ENCODE data around the gene KRTAP10-10. TPM values are rescaled to one million over a fixed set of nuclear protein-coding genes. Genes with fewer than 3 reads are reported as not detected.
"Not testable (repeated sequence)": the region's sequence is repeated elsewhere in the genome, so short reads cannot be mapped to it uniquely, and the experiment has no call there.

KRTAP10-10 gene
- total and polyA plus RNA-seq, 2 of the 8 experiments (the other 6 are each of a cell fraction or from before 2014, with no cell fraction given) = not detected

DNA sequence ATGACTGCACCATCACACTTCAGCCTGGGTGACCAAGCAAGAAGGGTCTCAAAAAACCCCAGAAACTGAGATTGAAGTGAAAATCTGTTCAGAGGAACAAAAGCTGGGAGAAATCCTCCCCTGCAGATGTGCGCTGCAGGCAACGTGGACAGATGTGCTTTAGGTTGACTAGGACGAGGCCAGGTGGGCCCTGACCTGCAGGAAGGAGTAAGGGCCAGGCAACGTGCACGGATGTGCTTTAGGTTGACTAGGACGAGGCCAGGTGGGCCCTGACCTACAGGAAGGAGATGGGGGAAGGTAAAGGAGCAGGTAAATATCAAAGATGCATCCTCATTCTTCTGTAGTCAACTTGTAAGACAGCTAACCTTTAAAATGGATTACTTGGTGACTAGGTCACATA lies 47.3 kb downstream of the KRTAP10-10 start (continued):
- TF ChIP-seq, protein P1, sequence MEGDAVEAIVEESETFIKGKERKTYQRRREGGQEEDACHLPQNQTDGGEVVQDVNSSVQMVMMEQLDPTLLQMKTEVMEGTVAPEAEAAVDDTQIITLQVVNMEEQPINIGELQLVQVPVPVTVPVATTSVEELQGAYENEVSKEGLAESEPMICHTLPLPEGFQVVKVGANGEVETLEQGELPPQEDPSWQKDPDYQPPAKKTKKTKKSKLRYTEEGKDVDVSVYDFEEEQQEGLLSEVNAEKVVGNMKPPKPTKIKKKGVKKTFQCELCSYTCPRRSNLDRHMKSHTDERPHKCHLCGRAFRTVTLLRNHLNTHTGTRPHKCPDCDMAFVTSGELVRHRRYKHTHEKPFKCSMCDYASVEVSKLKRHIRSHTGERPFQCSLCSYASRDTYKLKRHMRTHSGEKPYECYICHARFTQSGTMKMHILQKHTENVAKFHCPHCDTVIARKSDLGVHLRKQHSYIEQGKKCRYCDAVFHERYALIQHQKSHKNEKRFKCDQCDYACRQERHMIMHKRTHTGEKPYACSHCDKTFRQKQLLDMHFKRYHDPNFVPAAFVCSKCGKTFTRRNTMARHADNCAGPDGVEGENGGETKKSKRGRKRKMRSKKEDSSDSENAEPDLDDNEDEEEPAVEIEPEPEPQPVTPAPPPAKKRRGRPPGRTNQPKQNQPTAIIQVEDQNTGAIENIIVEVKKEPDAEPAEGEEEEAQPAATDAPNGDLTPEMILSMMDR (IDR thresholded peaks at IDR 0.05; ENCODE audit: control extremely low read depth in 1 of 3, insufficient read depth in 1 of 3, low read depth in 1 of 3, low read length in 3 of 3) = no peak
- TF ChIP-seq SP1 (IDR thresholded peaks at IDR 0.05; ENCODE audit: low read depth, low read length) = no peak
- no peak for TF ChIP-seq E2F6 (IDR thresholded peaks at IDR 0.05)
- TF ChIP-seq SP2 (IDR thresholded peaks at IDR 0.05; ENCODE audit: low read length) = no peak

- CTCF ChIA-PET (ENCODE audit: partially characterized antibody) = interaction anchor here (0.6 to 2.5 kb wide), 3 partner anchors 11 to 108 kb away, joined by 3 to 13 read pairs (median 3); partner anchors contain the start of gene KRTAP10-12
- H3K14ac ChIP-seq (ENCODE audit: insufficient read length); H3K79me1 ChIP-seq (ENCODE audit: low read depth, low read length); H2BK20ac ChIP-seq (ENCODE audit: low read length); H3K9ac ChIP-seq (replicated peaks in 1 of 4; ENCODE audit: extremely low read depth in 1 of 4, low read depth in 3 of 4, low read length in 3 of 4); H3K27ac ChIP-seq (ENCODE audit: low read depth, low read length); H3K56ac ChIP-seq (replicated peaks; ENCODE audit: insufficient read length, low read depth, low read length); H2BK5ac ChIP-seq (ENCODE audit: low read depth, low read length); H3K79me2 ChIP-seq (ENCODE audit: control insufficient read depth in 1 of 2, insufficient read depth in 2 of 2, low read length in 2 of 2); H3K4me2 ChIP-seq (ENCODE audit: insufficient read depth in 1 of 2, low read depth in 2 of 2, low read length in 2 of 2); H3K23me2 ChIP-seq (ENCODE audit: low read depth, low read length); H2BK12ac ChIP-seq (ENCODE audit: low read depth, low read length); H3K9me3 ChIP-seq (ENCODE audit: insufficient read depth in 2 of 2, low read depth in 1 of 2, low read length in 1 of 2); POLR2A ChIA-PET (ENCODE audit: partially characterized antibody); H3K4me3 ChIP-seq (ENCODE audit: extremely low read depth in 1 of 4, insufficient read depth in 2 of 4, low read depth in 3 of 4, low read length in 4 of 4); DNase-seq (ENCODE audit: low read depth in 1 of 2, low spot score in 2 of 2); H4K8ac ChIP-seq (ENCODE audit: extremely low read depth, insufficient read depth, low read length); H3K18ac ChIP-seq (ENCODE audit: extremely low read depth, low read length); H3K36me3 ChIP-seq (ENCODE audit: control insufficient read depth in 2 of 4, insufficient read depth in 4 of 4, low read length in 3 of 4); H2AFZ ChIP-seq (ENCODE audit: low read length); H4K91ac ChIP-seq (replicated peaks; ENCODE audit: insufficient read length, low read length); H4K20me1 ChIP-seq (replicated peaks in 1 of 2; ENCODE audit: control insufficient read depth in 1 of 2, insufficient read depth in 2 of 2, low read length in 2 of 2); H3K4ac ChIP-seq (replicated peaks; ENCODE audit: insufficient read length, low read depth, low read length); H4K5ac ChIP-seq (ENCODE audit: insufficient read length, low read depth, low read length); FAIRE-seq; H3K23ac ChIP-seq (ENCODE audit: insufficient read length); H2BK120ac ChIP-seq (replicated peaks; ENCODE audit: low read depth, low read length); H2AK5ac ChIP-seq (ENCODE audit: low read depth, low read length); H3K27me3 ChIP-seq (replicated peaks in 1 of 4; ENCODE audit: control insufficient read depth in 3 of 4, extremely low read depth in 1 of 4, insufficient read depth in 3 of 4, low read length in 3 of 4); H2BK15ac ChIP-seq (ENCODE audit: low read length): not testable (repeated sequence)
- H3K4me1 ChIP-seq (replicated peaks in 1 of 4; ENCODE audit: control insufficient read depth in 3 of 4, insufficient read depth in 4 of 4, low read length in 3 of 4) = peaks cover 5 to 11% (median 9%) of the 10 kb centered on the region in 4 experiments
- WGBS, 2 experiments (ENCODE audit: extremely low coverage in 1 of 2, insufficient coverage in 1 of 2, insufficient read length in 1 of 2, insufficient replicate concordance in 2 of 2, low coverage in 1 of 2, low lambda C conversion rate in 2 of 2, missing lambda C conversion rate in 1 of 2) = 89% methylated on average over 3 of the region's 6 CpGs; no CpG with 5 or more reads in 1 of the 2 experiments
These were observed 47.9 kb downstream of the KRTAP10-10 start for GRCh38 chr21:44685050-44685449.

Data from H1 (cell line).